HEK293 (cell line): ENCODE results near the gene SPACA7.

Source experiments
- YY1 ChIP-seq: fragments of 450-650 bp; formaldehyde crosslinking; IDR thresholded peaks from 2 replicates; pipeline ENCODE4 v1.5.1; 2018; ENCODE audit warnings: missing biosample characterization, missing genetic modification characterization
- ZBTB17 ChIP-seq: fragments of 450-650 bp; formaldehyde crosslinking; IDR thresholded peaks from 2 replicates; pipeline ENCODE4 v1.5.1; 2016; ENCODE audit warnings: missing biosample characterization, missing genetic modification characterization
- ZNF114 ChIP-seq: fragments of 450-650 bp; formaldehyde crosslinking; IDR thresholded peaks from 2 replicates; pipeline ENCODE4 v1.5.0; 2017; ENCODE audit warnings: missing biosample characterization, missing genetic modification characterization
- ZNF394 ChIP-seq: fragments of 450-650 bp; formaldehyde crosslinking; IDR thresholded peaks from 2 replicates; pipeline ENCODE4 v1.5.1; 2016; ENCODE audit warnings: missing biosample characterization, missing genetic modification characterization, mild to moderate bottlenecking, moderate library complexity, borderline replicate concordance
- TF ChIP-seq, protein P1 (sequence below): fragments of 450-650 bp; formaldehyde crosslinking; IDR thresholded peaks from 2 replicates; pipeline ENCODE4 v1.5.1; 2016; ENCODE audit warnings: missing biosample characterization, missing genetic modification characterization
- TF ChIP-seq, protein P2 (sequence below): fragments of 450-650 bp; formaldehyde crosslinking; IDR thresholded peaks from 2 replicates; pipeline ENCODE4 v1.5.1; 2016; ENCODE audit warnings: missing biosample characterization, missing genetic modification characterization, low read depth

DNA sequence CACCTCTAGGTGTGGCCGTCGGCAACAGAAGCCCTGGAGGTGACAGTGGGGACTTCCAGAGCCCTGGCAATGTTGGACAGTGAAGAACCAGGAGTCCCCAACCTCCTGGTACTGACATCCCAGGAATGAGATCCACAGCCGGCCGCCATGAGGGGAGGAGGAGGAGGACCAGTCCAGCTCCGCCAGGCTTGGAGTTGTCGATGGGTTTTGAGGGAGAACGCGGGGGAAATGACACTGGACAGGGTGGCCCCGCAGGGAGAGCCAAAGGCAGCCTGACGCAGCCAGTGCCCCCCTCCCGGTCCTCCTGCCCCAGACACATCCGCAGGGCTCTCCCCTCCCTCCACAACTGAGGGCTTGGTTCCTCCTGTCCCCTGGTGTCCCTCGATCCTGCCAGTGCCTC, 57.9 kb downstream of the SPACA7 start:
- TF ChIP-seq YY1: no peak
- no peak for TF ChIP-seq ZBTB17 (tag by site-specific recombination)
- TF ChIP-seq, protein P1, sequence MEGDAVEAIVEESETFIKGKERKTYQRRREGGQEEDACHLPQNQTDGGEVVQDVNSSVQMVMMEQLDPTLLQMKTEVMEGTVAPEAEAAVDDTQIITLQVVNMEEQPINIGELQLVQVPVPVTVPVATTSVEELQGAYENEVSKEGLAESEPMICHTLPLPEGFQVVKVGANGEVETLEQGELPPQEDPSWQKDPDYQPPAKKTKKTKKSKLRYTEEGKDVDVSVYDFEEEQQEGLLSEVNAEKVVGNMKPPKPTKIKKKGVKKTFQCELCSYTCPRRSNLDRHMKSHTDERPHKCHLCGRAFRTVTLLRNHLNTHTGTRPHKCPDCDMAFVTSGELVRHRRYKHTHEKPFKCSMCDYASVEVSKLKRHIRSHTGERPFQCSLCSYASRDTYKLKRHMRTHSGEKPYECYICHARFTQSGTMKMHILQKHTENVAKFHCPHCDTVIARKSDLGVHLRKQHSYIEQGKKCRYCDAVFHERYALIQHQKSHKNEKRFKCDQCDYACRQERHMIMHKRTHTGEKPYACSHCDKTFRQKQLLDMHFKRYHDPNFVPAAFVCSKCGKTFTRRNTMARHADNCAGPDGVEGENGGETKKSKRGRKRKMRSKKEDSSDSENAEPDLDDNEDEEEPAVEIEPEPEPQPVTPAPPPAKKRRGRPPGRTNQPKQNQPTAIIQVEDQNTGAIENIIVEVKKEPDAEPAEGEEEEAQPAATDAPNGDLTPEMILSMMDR (tag by site-specific recombination): no peak
- no peak for TF ChIP-seq ZNF114 (tag by site-specific recombination)
- TF ChIP-seq ZNF394: no peak
- TF ChIP-seq, protein P2, sequence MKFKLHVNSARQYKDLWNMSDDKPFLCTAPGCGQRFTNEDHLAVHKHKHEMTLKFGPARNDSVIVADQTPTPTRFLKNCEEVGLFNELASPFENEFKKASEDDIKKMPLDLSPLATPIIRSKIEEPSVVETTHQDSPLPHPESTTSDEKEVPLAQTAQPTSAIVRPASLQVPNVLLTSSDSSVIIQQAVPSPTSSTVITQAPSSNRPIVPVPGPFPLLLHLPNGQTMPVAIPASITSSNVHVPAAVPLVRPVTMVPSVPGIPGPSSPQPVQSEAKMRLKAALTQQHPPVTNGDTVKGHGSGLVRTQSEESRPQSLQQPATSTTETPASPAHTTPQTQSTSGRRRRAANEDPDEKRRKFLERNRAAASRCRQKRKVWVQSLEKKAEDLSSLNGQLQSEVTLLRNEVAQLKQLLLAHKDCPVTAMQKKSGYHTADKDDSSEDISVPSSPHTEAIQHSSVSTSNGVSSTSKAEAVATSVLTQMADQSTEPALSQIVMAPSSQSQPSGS (tag by site-specific recombination): no peak
